22Rv1 (cell line): Measurements from ENCODE around the gene PIAS2.
"Not testable (repeated sequence)": the region's sequence is repeated elsewhere in the genome, so short reads cannot be mapped to it uniquely, and the experiment has no call there.

Experiments
- H3K27ac ChIP-seq: fragments of 450-650 bp; 2 replicates; pipeline ENCODE4 v1.5.1; 2017
- ZFX ChIP-seq: fragments of 450-650 bp; IDR thresholded peaks from 2 replicates; pipeline ENCODE4 v1.6.1; 2017; ENCODE audit warnings: antibody characterized with exemption, borderline replicate concordance
- TF ChIP-seq, protein P1 (sequence below): fragments of 450-650 bp; IDR thresholded peaks from 2 replicates; pipeline ENCODE4 v1.5.1; 2017; ENCODE audit warnings: mild to moderate bottlenecking

Gene PIAS2, protein sequence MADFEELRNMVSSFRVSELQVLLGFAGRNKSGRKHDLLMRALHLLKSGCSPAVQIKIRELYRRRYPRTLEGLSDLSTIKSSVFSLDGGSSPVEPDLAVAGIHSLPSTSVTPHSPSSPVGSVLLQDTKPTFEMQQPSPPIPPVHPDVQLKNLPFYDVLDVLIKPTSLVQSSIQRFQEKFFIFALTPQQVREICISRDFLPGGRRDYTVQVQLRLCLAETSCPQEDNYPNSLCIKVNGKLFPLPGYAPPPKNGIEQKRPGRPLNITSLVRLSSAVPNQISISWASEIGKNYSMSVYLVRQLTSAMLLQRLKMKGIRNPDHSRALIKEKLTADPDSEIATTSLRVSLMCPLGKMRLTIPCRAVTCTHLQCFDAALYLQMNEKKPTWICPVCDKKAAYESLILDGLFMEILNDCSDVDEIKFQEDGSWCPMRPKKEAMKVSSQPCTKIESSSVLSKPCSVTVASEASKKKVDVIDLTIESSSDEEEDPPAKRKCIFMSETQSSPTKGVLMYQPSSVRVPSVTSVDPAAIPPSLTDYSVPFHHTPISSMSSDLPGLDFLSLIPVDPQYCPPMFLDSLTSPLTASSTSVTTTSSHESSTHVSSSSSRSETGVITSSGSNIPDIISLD

DNA sequence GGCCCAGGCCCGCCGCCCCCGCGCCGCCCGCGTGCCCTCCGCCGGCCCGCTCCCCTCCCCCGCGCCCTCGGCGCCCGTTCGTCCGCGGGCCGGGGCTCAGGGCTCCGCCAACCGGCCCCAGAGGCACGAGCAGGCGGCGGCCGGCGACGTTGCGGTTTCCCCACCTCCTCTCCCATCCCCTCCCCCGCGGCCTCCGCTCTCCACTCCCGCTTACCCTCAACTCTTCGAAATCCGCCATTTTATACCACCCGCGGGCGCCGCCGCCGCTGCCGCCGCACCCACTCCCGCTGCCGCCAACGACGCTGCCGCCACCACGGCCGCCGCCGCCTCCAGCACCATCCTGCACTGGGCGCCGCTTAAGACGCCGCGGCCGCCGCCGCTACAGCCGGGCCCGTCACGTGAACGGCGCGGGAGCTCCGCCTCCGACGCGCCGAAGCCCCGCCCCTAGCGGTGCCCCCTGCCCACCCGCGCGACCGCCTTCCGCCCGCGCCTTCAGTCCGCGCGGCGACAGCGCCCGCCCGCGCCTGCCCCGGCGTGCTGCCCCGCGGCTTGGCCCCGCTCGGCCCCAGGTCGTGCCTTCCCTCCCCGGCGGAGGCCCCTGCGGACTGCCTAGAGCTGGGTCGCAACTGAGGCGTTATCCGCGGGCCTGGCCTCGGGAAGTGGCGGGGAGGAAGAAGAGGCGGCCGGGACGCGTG is at the start of gene PIAS2, which contains the start of gene KATNAL2:
PIAS2 (minus strand) TSS at position 400 of the 695 bp plus-strand sequence; CDS start at position 238, 162 bp downstream.
KATNAL2 (plus strand) TSS at position 495 of the 695 bp plus-strand sequence. CDS start 29,271 bp downstream, outside the sequence.
- no peak for TF ChIP-seq ZFX
- TF ChIP-seq, protein P1, sequence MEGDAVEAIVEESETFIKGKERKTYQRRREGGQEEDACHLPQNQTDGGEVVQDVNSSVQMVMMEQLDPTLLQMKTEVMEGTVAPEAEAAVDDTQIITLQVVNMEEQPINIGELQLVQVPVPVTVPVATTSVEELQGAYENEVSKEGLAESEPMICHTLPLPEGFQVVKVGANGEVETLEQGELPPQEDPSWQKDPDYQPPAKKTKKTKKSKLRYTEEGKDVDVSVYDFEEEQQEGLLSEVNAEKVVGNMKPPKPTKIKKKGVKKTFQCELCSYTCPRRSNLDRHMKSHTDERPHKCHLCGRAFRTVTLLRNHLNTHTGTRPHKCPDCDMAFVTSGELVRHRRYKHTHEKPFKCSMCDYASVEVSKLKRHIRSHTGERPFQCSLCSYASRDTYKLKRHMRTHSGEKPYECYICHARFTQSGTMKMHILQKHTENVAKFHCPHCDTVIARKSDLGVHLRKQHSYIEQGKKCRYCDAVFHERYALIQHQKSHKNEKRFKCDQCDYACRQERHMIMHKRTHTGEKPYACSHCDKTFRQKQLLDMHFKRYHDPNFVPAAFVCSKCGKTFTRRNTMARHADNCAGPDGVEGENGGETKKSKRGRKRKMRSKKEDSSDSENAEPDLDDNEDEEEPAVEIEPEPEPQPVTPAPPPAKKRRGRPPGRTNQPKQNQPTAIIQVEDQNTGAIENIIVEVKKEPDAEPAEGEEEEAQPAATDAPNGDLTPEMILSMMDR, result peak; percentile 19
- peak within 1 kb of the TSS; percentile 73 for H3K27ac ChIP-seq

DNA sequence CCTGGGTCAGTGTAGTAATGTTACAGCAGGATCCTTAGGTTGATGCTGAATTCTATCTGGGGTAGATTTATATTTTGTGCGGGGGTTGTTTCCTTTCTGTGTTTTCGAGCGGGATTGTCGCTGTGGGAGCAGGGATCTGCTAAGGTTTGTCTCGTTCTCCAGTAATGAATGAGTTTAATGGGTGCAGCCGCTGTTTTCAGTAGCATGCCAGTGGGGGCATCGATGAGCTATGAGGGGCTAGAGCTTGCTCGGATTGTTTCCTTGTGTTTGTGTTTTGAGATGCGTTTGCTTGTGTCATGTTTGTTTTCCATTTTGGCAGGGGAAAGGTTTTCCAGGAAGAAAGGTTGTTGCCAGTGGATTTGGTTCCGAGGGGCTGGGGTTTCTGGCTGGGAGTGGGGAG is 49.0 kb upstream of the PIAS2 start:
- H3K27ac ChIP-seq, result not testable (repeated sequence)

GRCh38 chr18:46964579-46965293 is 47.4 kb upstream of the PIAS2 start:
- not testable (repeated sequence) for H3K27ac ChIP-seq

DNA sequence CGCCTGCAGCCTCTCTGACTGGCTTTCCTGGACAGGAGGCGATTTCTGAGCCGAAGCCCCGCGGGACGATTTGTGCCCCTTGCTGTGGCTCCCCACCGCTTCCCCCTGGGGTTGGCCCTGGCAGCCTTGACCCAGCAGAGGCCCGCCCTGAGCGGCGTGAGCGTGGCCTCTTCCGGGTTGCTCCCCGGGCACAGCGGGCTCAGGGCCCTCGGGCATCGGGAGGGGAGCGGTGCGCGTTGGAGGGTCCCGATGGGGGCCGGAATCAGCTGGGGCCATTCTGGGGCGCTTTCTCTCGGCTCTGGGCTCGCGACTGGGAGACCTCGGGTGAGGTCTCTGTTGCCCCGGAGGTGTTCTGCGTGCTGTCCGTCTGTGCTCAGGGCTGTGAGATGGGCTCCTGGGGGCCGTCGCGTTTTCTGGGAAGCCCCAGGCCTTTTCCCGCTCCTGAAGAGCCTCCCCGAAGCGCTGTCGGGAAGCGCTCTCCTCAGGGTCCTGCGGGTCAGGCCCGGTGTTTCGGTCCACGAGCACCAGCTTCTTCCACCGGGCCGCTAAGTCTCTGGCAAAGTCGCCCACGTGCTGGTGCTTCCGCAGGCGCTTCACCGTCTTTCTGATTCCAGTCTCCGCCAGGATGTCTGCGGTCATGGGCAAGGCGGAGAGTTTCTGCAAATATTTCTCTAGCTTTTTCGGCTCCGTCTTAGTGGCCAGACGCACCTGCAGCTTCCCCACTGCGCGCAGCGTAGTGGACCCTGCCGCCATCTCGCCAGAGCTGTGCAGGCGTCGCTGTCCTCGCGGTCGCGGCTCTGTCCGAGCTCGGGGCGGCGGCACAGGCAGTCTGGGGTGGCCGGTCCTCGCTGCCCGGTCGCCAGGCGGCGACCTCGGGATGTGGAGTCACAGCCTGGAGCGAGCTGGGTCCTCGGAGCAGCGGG is 46.6 kb upstream of the PIAS2 start:
- not testable (repeated sequence) for H3K27ac ChIP-seq

DNA sequence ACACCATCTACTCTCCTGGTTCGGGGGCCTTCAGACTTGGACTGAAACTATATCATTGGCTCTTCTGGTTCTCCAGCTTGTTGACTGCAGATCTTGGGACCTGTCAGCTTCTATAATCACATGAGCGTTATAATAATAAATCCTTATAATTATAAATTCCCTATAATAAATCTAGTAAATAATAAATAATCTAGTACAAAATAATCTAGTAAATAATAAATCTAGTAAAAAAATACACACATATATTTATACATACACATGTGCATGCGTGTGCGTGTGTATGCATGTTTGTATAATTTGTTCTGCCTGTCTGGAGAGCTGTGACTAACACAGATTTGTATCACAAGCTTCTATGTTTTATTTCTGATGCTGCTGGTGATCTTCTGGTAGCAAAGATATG is 40.9 kb upstream of the PIAS2 start:
- TF ChIP-seq, protein P1, result no peak
- no peak overlapping the region for H3K27ac ChIP-seq

DNA sequence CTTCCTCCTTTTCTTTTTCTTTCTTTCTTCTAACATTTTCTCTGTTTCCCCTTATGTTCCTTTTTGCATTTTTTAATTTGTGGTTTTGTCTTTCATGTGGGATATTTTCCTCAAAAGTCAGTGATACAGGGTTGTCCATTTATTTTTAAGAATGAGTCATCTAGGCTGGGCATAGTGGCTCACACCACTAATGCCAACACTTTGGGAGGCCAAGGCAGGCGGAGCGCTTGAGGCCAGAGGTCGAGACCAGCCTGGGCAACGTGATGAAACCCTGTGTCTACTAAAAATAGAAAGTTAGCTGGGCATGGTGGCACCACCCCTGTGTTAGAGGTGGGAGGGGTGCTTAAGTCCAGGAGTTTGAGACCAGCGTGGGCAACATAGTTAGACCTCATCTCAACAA is 35.9 kb upstream of the PIAS2 start:
- TF ChIP-seq, protein P1, result no peak
- no peak for TF ChIP-seq ZFX
- H3K27ac ChIP-seq, result no peak overlapping the region

- no peak for TF ChIP-seq ZFX
- TF ChIP-seq, protein P1, result peak; percentile 77
- no peak overlapping the region for H3K27ac ChIP-seq
Observed at GRCh38 chr18:46950064-46950656, 32.9 kb upstream of the PIAS2 start.
